GM23338 (cell line): ENCODE data around the gene SIRT2. TPM values are rescaled to one million over a fixed set of nuclear protein-coding genes. Genes with fewer than 3 reads are reported as not detected.

Experiments
- ATAC-seq: fragments of 200-7000 bp; cut with Tn5 transposase; 3 replicates; pipeline ENCODE4 v1.9.1; 2020
- DNase-seq: peaks from one replicate; pipeline ENCODE4 v3.0.0-alpha.2; 2015; ENCODE audit warnings: low spot score
- H2AFZ ChIP-seq: fragments of 200-600 bp; sonication (generic); 2 replicates; pipeline ENCODE4 v1.8.0; 2016; ENCODE audit warnings: antibody characterized with exemption, mild to moderate bottlenecking, moderate library complexity
- H3F3A ChIP-seq: fragments of 200-600 bp; sonication (generic); replicated peaks from 2 replicates; pipeline ENCODE4 v1.8.0; 2017; ENCODE audit warnings: antibody characterized with exemption, mixed run types, low read depth
- H3K27ac ChIP-seq: fragments of 200-600 bp; sonication (generic); 2 replicates; pipeline ENCODE4 v1.6.1; 2016; ENCODE audit warnings: low read depth
- H3K27me3 ChIP-seq: fragments of 200-600 bp; sonication (generic); 2 replicates; pipeline ENCODE4 v1.8.0; 2016; ENCODE audit warnings: mild to moderate bottlenecking, mixed run types, moderate library complexity; ENCODE audit not compliant: insufficient read depth
- H3K36me3 ChIP-seq: fragments of 200-600 bp; sonication (generic); 2 replicates; pipeline ENCODE4 v1.8.0; 2016; ENCODE audit warnings: mild to moderate bottlenecking; ENCODE audit not compliant: insufficient read depth
- H3K4me1 ChIP-seq: fragments of 200-600 bp; sonication (generic); 2 replicates; pipeline ENCODE4 v1.8.0; 2016; ENCODE audit warnings: mild to moderate bottlenecking, moderate library complexity; ENCODE audit not compliant: insufficient read depth
- H3K4me2 ChIP-seq: fragments of 200-600 bp; sonication (generic); 2 replicates; pipeline ENCODE4 v1.7.1; 2017; ENCODE audit warnings: mixed run types
- H3K4me3 ChIP-seq: fragments of 200-600 bp; sonication (generic); 2 replicates; pipeline ENCODE4 v1.6.1; 2016; ENCODE audit warnings: mixed run types
- H3K79me2 ChIP-seq: fragments of 200-600 bp; sonication (generic); replicated peaks from 2 replicates; pipeline ENCODE4 v1.8.0; 2017; ENCODE audit warnings: mild to moderate bottlenecking; ENCODE audit not compliant: insufficient read depth
- H3K9me2 ChIP-seq: fragments of 200-600 bp; sonication (generic); 2 replicates; pipeline ENCODE4 v1.8.0; 2017; ENCODE audit not compliant: insufficient read depth
- H4K20me1 ChIP-seq: fragments of 200-600 bp; sonication (generic); replicated peaks from 2 replicates; pipeline ENCODE4 v1.8.0; 2017; ENCODE audit warnings: mild to moderate bottlenecking; ENCODE audit not compliant: insufficient read depth
- H3K27ac Mint-ChIP-seq: 2 replicates; pipeline ENCODE4 v1.8.0; 2020; ENCODE audit warnings: inconsistent platforms, mild to moderate bottlenecking, moderate library complexity, mixed read lengths
- H3K27me3 Mint-ChIP-seq: 3 replicates; pipeline ENCODE4 v1.8.0; 2022; ENCODE audit warnings: low read depth, mild to moderate bottlenecking, moderate library complexity, mixed read lengths, inconsistent platforms; ENCODE audit not compliant: insufficient read depth, poor library complexity
- H3K36me3 Mint-ChIP-seq: 3 replicates; pipeline ENCODE4 v1.8.0; 2021; ENCODE audit warnings: low read depth, mild to moderate bottlenecking, inconsistent platforms, moderate library complexity, mixed read lengths
- H3K4me1 Mint-ChIP-seq: 3 replicates; pipeline ENCODE4 v1.8.0; 2020; ENCODE audit warnings: mild to moderate bottlenecking, inconsistent platforms, mixed read lengths
- H3K4me3 Mint-ChIP-seq: 3 replicates; pipeline ENCODE4 v1.8.0; 2021; ENCODE audit warnings: moderate library complexity, mild to moderate bottlenecking, inconsistent platforms, mixed read lengths
- H3K9me3 Mint-ChIP-seq: 3 replicates; pipeline ENCODE4 v1.8.0; 2020; ENCODE audit warnings: moderate library complexity, mild to moderate bottlenecking, inconsistent platforms, mixed read lengths
- CREB1 ChIP-seq: fragments of 250-450 bp; sonication (Bioruptor Pico); IDR thresholded peaks from 2 replicates; pipeline ENCODE4 v1.5.0; 2020; ENCODE audit warnings: low read depth, mild to moderate bottlenecking, moderate library complexity
- EZH2phosphoT487 ChIP-seq: fragments of 200-600 bp; sonication (generic); IDR thresholded peaks from one replicate; pipeline ENCODE4 v1.8.1; 2018; ENCODE audit warnings: antibody characterized with exemption; ENCODE audit not compliant: unreplicated experiment
- JUNB ChIP-seq: IDR thresholded peaks from one replicate; pipeline ENCODE4 v1.6.1; 2016; ENCODE audit warnings: antibody characterized with exemption; ENCODE audit not compliant: unreplicated experiment
- NANOG ChIP-seq: IDR thresholded peaks from 2 replicates; pipeline ENCODE4 v1.6.1; 2016; ENCODE audit warnings: antibody characterized with exemption, borderline replicate concordance
- POLR2AphosphoS5 ChIP-seq: IDR thresholded peaks from 2 replicates; pipeline ENCODE4 v1.6.1; 2016; ENCODE audit warnings: antibody characterized with exemption, low read depth
- REST ChIP-seq: IDR thresholded peaks from one replicate; pipeline ENCODE4 v1.6.1; 2018; ENCODE audit warnings: antibody characterized with exemption; ENCODE audit not compliant: unreplicated experiment
- ZNF114 ChIP-seq: fragments of 250-450 bp; sonication (Bioruptor Pico); IDR thresholded peaks from 2 replicates; pipeline ENCODE4 v1.5.0; 2020; ENCODE audit warnings: mild to moderate bottlenecking, moderate library complexity
- ZNF331 ChIP-seq: fragments of 250-450 bp; sonication (Bioruptor Pico); IDR thresholded peaks from 2 replicates; pipeline ENCODE4 v1.5.0; 2020; ENCODE audit warnings: low read depth, mild to moderate bottlenecking, moderate library complexity
- polyA plus RNA-seq: library from polyadenylated mRNA; unstranded; fragments of >200 nt; fragmentation: Nextera tagmentation; extraction: Ambion mirVana; gene quantifications from 2 replicates; pipeline ENCODE4 v1.2.1, GENCODE V29; 2016
- total RNA-seq: library from RNA; depleted of rRNA; stranded (reverse); fragments of >200 nt; shearing (Covaris generic); gene quantifications from 2 replicates; pipeline ENCODE4 v1.2.3, GENCODE V29; 2014
- TF ChIP-seq, protein P1 (sequence below), 2 experiments: fragments of 200-600 bp in 1 of 2; sonication (generic) in 1 of 2; conservative IDR thresholded peaks; 2 replicates each; pipeline versions ENCODE4 v1.5.1 to v1.6.1; 2016 to 2017; ENCODE audit warnings: antibody characterized with exemption in 2 of 2, low read depth in 2 of 2, mild to moderate bottlenecking in 2 of 2, moderate library complexity in 1 of 2
- TF ChIP-seq, protein P2 (sequence below): IDR thresholded peaks from 2 replicates; pipeline ENCODE4 v1.6.1; 2016; ENCODE audit warnings: antibody characterized with exemption

Gene SIRT2
- total and polyA plus RNA-seq, 2 experiments from 2014 or later = 2.7 to 8.4 TPM

DNA sequence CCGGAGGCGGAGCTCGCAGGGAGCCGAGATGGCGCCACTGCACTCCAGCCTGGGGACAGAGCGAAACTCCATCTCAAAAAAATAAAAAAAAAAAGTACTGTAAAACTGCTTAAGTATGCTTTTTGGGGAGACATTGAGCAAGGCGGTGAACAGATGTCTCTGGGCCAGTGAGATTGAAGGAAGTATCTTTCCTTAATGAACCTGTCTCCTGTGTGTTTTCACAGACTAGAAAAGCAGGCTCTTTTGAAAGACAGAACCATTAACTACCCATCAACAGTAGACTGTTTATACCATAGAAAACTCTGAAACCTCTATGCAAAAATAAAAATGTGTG lies 66.4 kb downstream of the SIRT2 start (continued):
- TF ChIP-seq REST (no peak), CREB1 (CRISPR knock-in tag) (no peak), JUNB (no peak), ZNF114 (CRISPR knock-in tag) (no peak), ZNF331 (CRISPR knock-in tag) (no peak), EZH2phosphoT487 (no peak), POLR2AphosphoS5 (no peak), NANOG (no peak)
- TF ChIP-seq, protein P1, sequence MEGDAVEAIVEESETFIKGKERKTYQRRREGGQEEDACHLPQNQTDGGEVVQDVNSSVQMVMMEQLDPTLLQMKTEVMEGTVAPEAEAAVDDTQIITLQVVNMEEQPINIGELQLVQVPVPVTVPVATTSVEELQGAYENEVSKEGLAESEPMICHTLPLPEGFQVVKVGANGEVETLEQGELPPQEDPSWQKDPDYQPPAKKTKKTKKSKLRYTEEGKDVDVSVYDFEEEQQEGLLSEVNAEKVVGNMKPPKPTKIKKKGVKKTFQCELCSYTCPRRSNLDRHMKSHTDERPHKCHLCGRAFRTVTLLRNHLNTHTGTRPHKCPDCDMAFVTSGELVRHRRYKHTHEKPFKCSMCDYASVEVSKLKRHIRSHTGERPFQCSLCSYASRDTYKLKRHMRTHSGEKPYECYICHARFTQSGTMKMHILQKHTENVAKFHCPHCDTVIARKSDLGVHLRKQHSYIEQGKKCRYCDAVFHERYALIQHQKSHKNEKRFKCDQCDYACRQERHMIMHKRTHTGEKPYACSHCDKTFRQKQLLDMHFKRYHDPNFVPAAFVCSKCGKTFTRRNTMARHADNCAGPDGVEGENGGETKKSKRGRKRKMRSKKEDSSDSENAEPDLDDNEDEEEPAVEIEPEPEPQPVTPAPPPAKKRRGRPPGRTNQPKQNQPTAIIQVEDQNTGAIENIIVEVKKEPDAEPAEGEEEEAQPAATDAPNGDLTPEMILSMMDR (conservative IDR thresholded peaks at IDR 0.05; ENCODE audit: low read depth in 2 of 2) = no peak
- TF ChIP-seq, protein P2, sequence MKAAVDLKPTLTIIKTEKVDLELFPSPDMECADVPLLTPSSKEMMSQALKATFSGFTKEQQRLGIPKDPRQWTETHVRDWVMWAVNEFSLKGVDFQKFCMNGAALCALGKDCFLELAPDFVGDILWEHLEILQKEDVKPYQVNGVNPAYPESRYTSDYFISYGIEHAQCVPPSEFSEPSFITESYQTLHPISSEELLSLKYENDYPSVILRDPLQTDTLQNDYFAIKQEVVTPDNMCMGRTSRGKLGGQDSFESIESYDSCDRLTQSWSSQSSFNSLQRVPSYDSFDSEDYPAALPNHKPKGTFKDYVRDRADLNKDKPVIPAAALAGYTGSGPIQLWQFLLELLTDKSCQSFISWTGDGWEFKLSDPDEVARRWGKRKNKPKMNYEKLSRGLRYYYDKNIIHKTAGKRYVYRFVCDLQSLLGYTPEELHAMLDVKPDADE = no peak

DNA sequence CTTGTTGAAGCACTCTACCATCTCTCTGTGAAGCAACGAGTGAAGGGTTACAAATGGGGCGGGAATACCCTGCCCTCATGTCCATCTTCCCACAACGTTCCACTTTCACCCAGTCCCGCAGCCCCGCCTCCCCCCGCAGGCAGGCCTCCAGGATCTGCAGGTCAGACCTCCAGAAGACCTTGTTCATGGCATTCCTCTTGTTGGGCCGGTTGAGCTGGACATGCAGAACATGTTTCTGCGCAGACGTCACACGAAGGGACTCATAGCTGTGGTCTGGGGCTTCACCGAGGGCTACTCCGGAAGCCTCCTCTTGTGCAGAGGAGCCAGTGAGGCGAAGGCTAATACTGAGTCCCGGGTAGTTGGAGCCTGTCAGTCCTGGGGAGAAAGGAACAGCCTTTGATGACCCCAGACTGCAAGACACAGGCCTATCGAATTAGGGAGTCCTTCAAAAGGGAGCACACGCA lies 68.2 kb downstream of the SIRT2 start:
- Histone ChIP-seq H3K4me3 (peak overlapping the region; percentile 80), H3K9me2 (no peaks in the 10 kb centered on the region), H3K27me3 (no peaks in the 10 kb centered on the region), H4K20me1 (peaks cover 10% of the 10 kb centered on the region; the same call in 1 of the 2 replicates), H2AFZ (peak overlapping the region; percentile 95), H3F3A (peaks cover 38% of the 10 kb centered on the region), H3K4me2 (peak overlapping the region; percentile 97), H3K27ac (peak overlapping the region; percentile 78; the same call in 1 of the 2 replicates), H3K4me1 (peaks cover 18% of the 10 kb centered on the region), H3K79me2 (peaks cover 9% of the 10 kb centered on the region; the same call in 1 of the 2 replicates), H3K36me3 (peaks cover 8% of the 10 kb centered on the region)
- Mint-ChIP-seq H3K27ac (peak overlapping the region; percentile 68), H3K4me3 (peak overlapping the region; percentile 78), H3K4me1 (peaks cover 21% of the 10 kb centered on the region), H3K27me3 (peaks cover 12% of the 10 kb centered on the region), H3K9me3 (no peaks in the 10 kb centered on the region), H3K36me3 (peaks cover 48% of the 10 kb centered on the region)
- TF ChIP-seq REST = no peak
- ATAC-seq = peak; percentile 25
- peak; percentile 57 for DNase-seq
